Skeletal muscle satellite cell (primary cell): ENCODE measurements around the gene CSNK1E.
A peak's percentile ranks its signal among the peaks of the same experiment; 100 is the strongest.

Experiments
- H3K27me3 ChIP-seq: 2 replicates; pipeline ENCODE4 v1.7.0; 2013; ENCODE audit warnings: low read length; ENCODE audit not compliant: control insufficient read depth, insufficient read depth
- H3K36me3 ChIP-seq: 2 replicates; pipeline ENCODE4 v1.7.0; 2013; ENCODE audit warnings: mild to moderate bottlenecking, control low read depth, low read length; ENCODE audit not compliant: insufficient read depth
- H3K4me1 ChIP-seq: 2 replicates; pipeline ENCODE4 v1.7.0; 2013; ENCODE audit warnings: low read length; ENCODE audit not compliant: control insufficient read depth, insufficient read depth
- H3K4me2 ChIP-seq: 2 replicates; pipeline ENCODE4 v1.7.0; 2013; ENCODE audit warnings: mild to moderate bottlenecking, low read length
- H3K4me3 ChIP-seq: 2 replicates; pipeline ENCODE4 v1.7.0; 2013; ENCODE audit warnings: low read length
- H3K9ac ChIP-seq: 2 replicates; pipeline ENCODE4 v1.7.0; 2013; ENCODE audit warnings: mild to moderate bottlenecking, low read depth, low read length, moderate library complexity
- H3K9me3 ChIP-seq: replicated peaks from 2 replicates; pipeline ENCODE4 v1.7.0; 2013; ENCODE audit warnings: mild to moderate bottlenecking, control low read depth, low read length

Gene CSNK1E

GRCh38 chr22:38312261-38312800 is 4.9 kb downstream of the CSNK1E start:
- peak overlapping the region; percentile 96 for H3K4me2 ChIP-seq
- no peaks in the 10 kb centered on the region for H3K9me3 ChIP-seq
- peaks cover 56% of the 10 kb centered on the region for H3K36me3 ChIP-seq
- peaks cover 73% of the 10 kb centered on the region for H3K4me1 ChIP-seq
- H3K9ac ChIP-seq = peak overlapping the region; percentile 98
- no peaks in the 10 kb centered on the region for H3K27me3 ChIP-seq
- H3K4me3 ChIP-seq = peak overlapping the region; percentile 75

GRCh38 chr22:38311323-38311620 is 6.0 kb downstream of the CSNK1E start:
- Histone ChIP-seq H3K4me1 (peaks cover 73% of the 10 kb centered on the region), H3K27me3 (no peaks in the 10 kb centered on the region), H3K4me3 (peak overlapping the region; percentile 2), H3K9me3 (no peaks in the 10 kb centered on the region), H3K36me3 (peaks cover 56% of the 10 kb centered on the region), H3K4me2 (peak overlapping the region; percentile 54), H3K9ac (peak overlapping the region; percentile 46)

GRCh38 chr22:38310518-38311322 is 6.5 kb downstream of the CSNK1E start:
- Histone ChIP-seq H3K4me1 (peaks cover 78% of the 10 kb centered on the region), H3K36me3 (peaks cover 56% of the 10 kb centered on the region), H3K9me3 (no peaks in the 10 kb centered on the region), H3K4me2 (peak overlapping the region; percentile 54), H3K9ac (peak overlapping the region; percentile 46), H3K4me3 (peak overlapping the region; percentile 14), H3K27me3 (no peaks in the 10 kb centered on the region)

GRCh38 chr22:38309614-38310517 is 7.4 kb downstream of the CSNK1E start:
- H3K27me3 ChIP-seq = no peaks in the 10 kb centered on the region
- peak overlapping the region; percentile 46 for H3K9ac ChIP-seq
- H3K36me3 ChIP-seq = peaks cover 56% of the 10 kb centered on the region
- H3K4me2 ChIP-seq = peak overlapping the region; percentile 54
- peak overlapping the region; percentile 14 for H3K4me3 ChIP-seq
- H3K9me3 ChIP-seq = no peaks in the 10 kb centered on the region
- H3K4me1 ChIP-seq = peaks cover 81% of the 10 kb centered on the region

GRCh38 chr22:38308791-38309498 is 8.3 kb downstream of the CSNK1E start:
- no peak overlapping the region for H3K4me3 ChIP-seq
- no peak overlapping the region for H3K4me2 ChIP-seq
- H3K36me3 ChIP-seq = peaks cover 64% of the 10 kb centered on the region
- H3K9ac ChIP-seq = no peak overlapping the region
- H3K9me3 ChIP-seq = no peaks in the 10 kb centered on the region
- peaks cover 80% of the 10 kb centered on the region for H3K4me1 ChIP-seq
- no peaks in the 10 kb centered on the region for H3K27me3 ChIP-seq

- Histone ChIP-seq H3K9me3 (no peaks in the 10 kb centered on the region), H3K4me2 (peak overlapping the region; percentile 46), H3K27me3 (no peaks in the 10 kb centered on the region), H3K36me3 (peaks cover 66% of the 10 kb centered on the region), H3K9ac (peak overlapping the region; percentile 26), H3K4me1 (peaks cover 54% of the 10 kb centered on the region), H3K4me3 (no peak overlapping the region)
These were observed 11.5 kb downstream of the CSNK1E start for GRCh38 chr22:38305471-38306448.

- no peak overlapping the region for H3K9ac ChIP-seq
- H3K4me3 ChIP-seq = no peak overlapping the region
- peaks cover 48% of the 10 kb centered on the region for H3K4me1 ChIP-seq
- H3K9me3 ChIP-seq = no peaks in the 10 kb centered on the region
- H3K27me3 ChIP-seq = no peaks in the 10 kb centered on the region
- no peak overlapping the region for H3K4me2 ChIP-seq
- peaks cover 67% of the 10 kb centered on the region for H3K36me3 ChIP-seq
These were observed 12.7 kb downstream of the CSNK1E start for GRCh38 chr22:38304526-38304925.

GRCh38 chr22:38303974-38304373 is 13.3 kb downstream of the CSNK1E start:
- Histone ChIP-seq H3K36me3 (peaks cover 70% of the 10 kb centered on the region), H3K4me1 (peaks cover 47% of the 10 kb centered on the region), H3K4me2 (no peak overlapping the region), H3K27me3 (no peaks in the 10 kb centered on the region), H3K4me3 (no peak overlapping the region), H3K9me3 (no peaks in the 10 kb centered on the region), H3K9ac (no peak overlapping the region)

- peaks cover 41% of the 10 kb centered on the region for H3K4me1 ChIP-seq
- no peak overlapping the region for H3K4me2 ChIP-seq
- H3K36me3 ChIP-seq = peaks cover 70% of the 10 kb centered on the region
- no peaks in the 10 kb centered on the region for H3K9me3 ChIP-seq
- no peaks in the 10 kb centered on the region for H3K27me3 ChIP-seq
- no peak overlapping the region for H3K4me3 ChIP-seq
- no peak overlapping the region for H3K9ac ChIP-seq
These were observed 14.3 kb downstream of the CSNK1E start for GRCh38 chr22:38302906-38303305.

GRCh38 chr22:38300946-38301345 is 16.3 kb downstream of the CSNK1E start:
- peaks cover 85% of the 10 kb centered on the region for H3K36me3 ChIP-seq

More at GRCh38 chr22:38300946-38301345, 16.3 kb downstream of the CSNK1E start:
- H3K27me3 ChIP-seq = no peaks in the 10 kb centered on the region
- H3K4me2 ChIP-seq = no peak overlapping the region
- H3K9ac ChIP-seq = no peak overlapping the region
- H3K9me3 ChIP-seq = no peaks in the 10 kb centered on the region
- peaks cover 37% of the 10 kb centered on the region for H3K4me1 ChIP-seq
- H3K4me3 ChIP-seq = no peak overlapping the region
